Stimulated activated naive CD4-positive, alpha-beta T cell treated with Interleukin-2 at 50 U/mL for 16 hours (primary cell): ENCODE data around the gene IDI1.
"Not testable (repeated sequence)": the region's sequence is repeated elsewhere in the genome, so short reads cannot be mapped to it uniquely, and the experiment has no call there.

Source experiments
- DNase-seq: peaks from one replicate; lab custom pipeline; 2025; lab: John Stamatoyannopoulos, UW

IDI1 gene

GRCh38 chr10:1034758-1035157, 14.2 kb downstream of the IDI1 start:
- no peak for DNase-seq

- DNase-seq: no peak
Observed at GRCh38 chr10:1033601-1034000, 15.3 kb downstream of the IDI1 start.

GRCh38 chr10:1029838-1030237, 19.1 kb downstream of the IDI1 start:
- DNase-seq: no peak

- DNase-seq: no peak
Observed at GRCh38 chr10:1026578-1026977, 22.3 kb downstream of the IDI1 start.

GRCh38 chr10:1025683-1026082, 23.2 kb downstream of the IDI1 start, which contains the start of gene IDI2:
IDI2 (minus strand) TSS chr10:1025859; CDS start chr10:1024723, 1,136 bp downstream.
- DNase-seq: no peak

- DNase-seq: no peak
Observed at GRCh38 chr10:1024103-1024502, 24.8 kb downstream of the IDI1 start.

GRCh38 chr10:1022413-1022812, 26.5 kb downstream of the IDI1 start:
- no peak for DNase-seq

- DNase-seq: no peak
Observed at GRCh38 chr10:1020958-1021357, 28.0 kb downstream of the IDI1 start.

- no peak for DNase-seq
Observed at GRCh38 chr10:1020460-1020859, 28.5 kb downstream of the IDI1 start.

- DNase-seq: no peak
Observed at GRCh38 chr10:1019362-1019761, 29.6 kb downstream of the IDI1 start.

GRCh38 chr10:1015688-1016087, 33.2 kb downstream of the IDI1 start:
- DNase-seq: no peak

GRCh38 chr10:1011696-1012095, 37.2 kb downstream of the IDI1 start:
- DNase-seq: no peak

GRCh38 chr10:1010703-1011102, 38.2 kb downstream of the IDI1 start:
- DNase-seq: no peak

- DNase-seq: not testable (repeated sequence)
Observed at GRCh38 chr10:1009947-1010346, 39.0 kb downstream of the IDI1 start.

GRCh38 chr10:1009071-1009494, 39.8 kb downstream of the IDI1 start:
- DNase-seq: no peak

GRCh38 chr10:1007583-1007982, 41.3 kb downstream of the IDI1 start:
- no peak for DNase-seq

- no peak for DNase-seq
Observed at GRCh38 chr10:1006573-1006972, 42.3 kb downstream of the IDI1 start.

- no peak for DNase-seq
Observed at GRCh38 chr10:1003884-1004670, 44.8 kb downstream of the IDI1 start.

- no peak for DNase-seq
Observed at GRCh38 chr10:1002425-1003006, 46.4 kb downstream of the IDI1 start.

- DNase-seq: no peak
Observed at GRCh38 chr10:997266-998022, 51.5 kb downstream of the IDI1 start.

- DNase-seq: no peak
Observed at GRCh38 chr10:996031-996430, 52.9 kb downstream of the IDI1 start.

GRCh38 chr10:995559-995926, 53.4 kb downstream of the IDI1 start:
- DNase-seq: no peak
